Endothelial cell of umbilical vein (primary cell): ENCODE results near the gene SGK1. TPM values are rescaled to one million over a fixed set of nuclear protein-coding genes. Genes with fewer than 3 reads are reported as not detected.

Source experiments
- BruUV-seq: library from RNA; stranded (reverse); fragments of 400-500 nt; replicated peaks from 2 replicates; lab custom pipeline; 2021; lab: Mats Ljungman, UMichigan
- CTCF ChIA-PET: fragments of 300-600, 350-600 bp; sonication (Branson Sonifier 250); formaldehyde crosslinking; loops from one replicate; lab custom pipeline; 2021; ENCODE audit warnings: antibody characterized with exemption, inconsistent platforms; lab: Charles Lee
- POLR2A ChIA-PET: fragments of 300-600, 350-600 bp; sonication (Branson Sonifier 250); formaldehyde crosslinking; loops from one replicate; lab custom pipeline; 2021; ENCODE audit warnings: antibody characterized with exemption, inconsistent platforms; lab: Charles Lee
- DNase-seq: peaks from one replicate; pipeline ENCODE4 v3.0.0-alpha.2; 2011; ENCODE audit warnings: low read depth, low spot score
- FAIRE-seq: peaks from 2 replicates; lab custom pipeline; 2011; peaks lifted over from hg19 to GRCh38; lab: Jason Lieb, UNC
- H2AFZ ChIP-seq: 2 replicates; pipeline ENCODE4 v1.6.0; 2012; ENCODE audit warnings: low read depth, low read length, control low read depth, inconsistent platforms
- H3K27ac ChIP-seq: 2 replicates; pipeline ENCODE4 v1.5.1; 2011; ENCODE audit warnings: low read depth, mild to moderate bottlenecking, control low read depth, low read length, moderate library complexity; ENCODE audit not compliant: insufficient read depth
- H3K27me3 ChIP-seq, 2 experiments: 2 replicates each; pipeline versions ENCODE4 v1.6.0 to v1.6.1; 2011; ENCODE audit warnings: low read length in 2 of 2, mixed read lengths in 1 of 2; ENCODE audit not compliant: control insufficient read depth in 2 of 2, insufficient read depth in 2 of 2
- H3K36me3 ChIP-seq, 2 experiments: 2 replicates in 1 of 2; 3 replicates in 1 of 2; pipeline ENCODE4 v1.5.1; 2011; ENCODE audit warnings: low read length in 2 of 2, mild to moderate bottlenecking in 1 of 2, moderate library complexity in 1 of 2; ENCODE audit not compliant: control insufficient read depth in 2 of 2, insufficient read depth in 2 of 2; ENCODE audit errors: extremely low read depth in 1 of 2
- H3K4me1 ChIP-seq: 3 replicates; pipeline ENCODE4 v1.5.1; 2011; ENCODE audit warnings: mild to moderate bottlenecking, low read length; ENCODE audit not compliant: control insufficient read depth, insufficient read depth; ENCODE audit errors: extremely low read depth
- H3K4me2 ChIP-seq: 2 replicates; pipeline ENCODE4 v1.6.1; 2011; ENCODE audit warnings: low read length, control low read depth, mixed read lengths; ENCODE audit not compliant: insufficient read depth
- H3K4me3 ChIP-seq, 3 experiments: fragments of 200-600 bp in 1 of 3; sonication (generic), shearing (Covaris generic) in 1 of 3; replicated peaks in 1 of 3; 2 replicates each; pipeline ENCODE4 v1.5.1; 2011 to 2016; ENCODE audit warnings: control low read depth in 3 of 3, low read length in 3 of 3, mild to moderate bottlenecking in 2 of 3, inconsistent platforms in 1 of 3, low read depth in 1 of 3, moderate library complexity in 1 of 3; ENCODE audit not compliant: insufficient read depth in 1 of 3
- H3K79me2 ChIP-seq: 2 replicates; pipeline ENCODE4 v1.6.0; 2012; ENCODE audit warnings: low read length, inconsistent platforms; ENCODE audit not compliant: control insufficient read depth, insufficient read depth
- H3K9ac ChIP-seq: replicated peaks from 2 replicates; pipeline ENCODE3; 2011; ENCODE audit warnings: low read length, control low read depth; ENCODE audit not compliant: insufficient read depth; ENCODE audit errors: extremely low read depth
- H3K9me1 ChIP-seq: replicated peaks from 3 replicates; pipeline ENCODE4 v1.6.0; 2011; ENCODE audit warnings: mild to moderate bottlenecking, low read length; ENCODE audit not compliant: control insufficient read depth, insufficient read depth; ENCODE audit errors: extremely low read depth
- H3K9me3 ChIP-seq: replicated peaks from 2 replicates; pipeline ENCODE4 v1.5.1; 2012; ENCODE audit warnings: low read length, inconsistent platforms; ENCODE audit not compliant: control insufficient read depth, insufficient read depth
- H4K20me1 ChIP-seq: replicated peaks from 2 replicates; pipeline ENCODE3; 2011; ENCODE audit warnings: mild to moderate bottlenecking, low read length; ENCODE audit not compliant: control insufficient read depth, insufficient read depth; ENCODE audit errors: extremely low read depth
- CTCF ChIP-seq, 2 donors: IDR thresholded peaks; 1 replicate in 1 of 2; 2 replicates in 1 of 2; pipeline ENCODE4 v1.5.1; 2011; ENCODE audit warnings: low read length in 2 of 2, mild to moderate bottlenecking in 2 of 2, moderate library complexity in 2 of 2, control low read depth in 1 of 2, inconsistent platforms in 1 of 2, low read depth in 1 of 2; ENCODE audit not compliant: insufficient read depth in 1 of 2; ENCODE audit errors: extremely low read depth in 1 of 2
- EZH2 ChIP-seq: IDR thresholded peaks from 2 replicates; pipeline ENCODE4 v1.6.1; 2012; ENCODE audit warnings: borderline replicate concordance, low read depth, mild to moderate bottlenecking, moderate library complexity, low read length, inconsistent platforms; ENCODE audit not compliant: severe bottlenecking
- FOS ChIP-seq: IDR thresholded peaks from 2 replicates; pipeline ENCODE4 v1.6.1; 2011; ENCODE audit warnings: mild to moderate bottlenecking, low read length, moderate library complexity, borderline replicate concordance; ENCODE audit not compliant: insufficient read depth
- GATA2 ChIP-seq: IDR thresholded peaks from 2 replicates; pipeline ENCODE4 v1.7.0; 2011; ENCODE audit warnings: low read depth, mild to moderate bottlenecking, moderate library complexity, mixed read lengths, low read length; ENCODE audit not compliant: insufficient read length, insufficient read depth
- JUN ChIP-seq: IDR thresholded peaks from 2 replicates; pipeline ENCODE4 v1.6.1; 2011; ENCODE audit warnings: borderline replicate concordance, low read depth; ENCODE audit not compliant: insufficient read length, insufficient read depth
- MAX ChIP-seq: IDR thresholded peaks from 2 replicates; pipeline ENCODE4 v1.6.1; 2011; ENCODE audit not compliant: insufficient read depth, insufficient read length
- MYC ChIP-seq: IDR thresholded peaks from one replicate; pipeline ENCODE4 v1.6.1; 2011; ENCODE audit warnings: mild to moderate bottlenecking, low read depth, low read length
- POLR2A ChIP-seq: IDR thresholded peaks from 2 replicates; pipeline ENCODE4 v1.6.1; 2012; ENCODE audit warnings: low read depth, mild to moderate bottlenecking, control low read depth, low read length
- POLR2AphosphoS5 ChIP-seq: IDR thresholded peaks from 2 replicates; pipeline ENCODE4 v1.6.1; 2012; ENCODE audit warnings: low read depth, mild to moderate bottlenecking, control low read depth, low read length, moderate library complexity; ENCODE audit not compliant: insufficient read depth
- dilution Hi-C: fragments of 300-500 bp; cut with MboI; formaldehyde crosslinking; loops from one replicate; pipeline ENCODE4 v1.15.0; 2019; ENCODE audit warnings: low sequenced_read_pairs; ENCODE audit not compliant: extremely low pct_ligation_motif_present
- intact Hi-C: fragments of 100-400 bp; cut with micrococcal nuclease; formaldehyde crosslinking; loops from one replicate; pipeline ENCODE4 v1.10.0; 2022
- polyA plus RNA-seq, 4 experiments: library from polyadenylated mRNA; depleted of rRNA in 3 of 4; stranded (reverse) in 3 of 4; unstranded in 1 of 4; fragments of >200 nt; gene quantifications; 2 replicates each; pipeline versions ENCODE4 v1.2.1 to v1.2.3, GENCODE V29; 2011 to 2012; ENCODE audit warnings: missing spikeins in 1 of 4
- total RNA-seq: library from RNA; stranded (reverse); gene quantifications from 2 replicates; pipeline ENCODE4 v1.2.3, GENCODE V29; 2021

Gene SGK1
- total and polyA plus RNA-seq, 2 donors (not counting 3 experiments of a cell fraction or from before 2014, with no cell fraction given): 121 to 128 TPM

GRCh38 chr6:134289204-134289575 lies 28.7 kb downstream of the SGK1 start:
- TF ChIP-seq POLR2A: no peak
- no peak for TF ChIP-seq POLR2AphosphoS5
- TF ChIP-seq GATA2: no peak
- no peak for TF ChIP-seq EZH2
- TF ChIP-seq MYC: no peak
- no peak for TF ChIP-seq JUN
- no peak for TF ChIP-seq CTCF (IDR thresholded peaks at IDR 0.05; ENCODE audit: extremely low read depth in 1 of 2, insufficient read depth in 1 of 2, low read depth in 1 of 2, low read length in 2 of 2)
- no peak for TF ChIP-seq MAX
- TF ChIP-seq FOS: no peak
- POLR2A ChIA-PET: interaction anchor here (1.2 kb wide), 1 partner anchor 112 kb away, joined by 3 read pairs; no protein-coding TSS in a partner anchor
- dilution Hi-C loops (no loop called here), intact Hi-C loops (loop anchor here (2.0 kb wide), 1 partner anchor 262 kb away; no protein-coding TSS in a partner anchor)
- H3K27me3 ChIP-seq: no peaks in the 10 kb centered on the region
- H3K79me2 ChIP-seq: no peaks in the 10 kb centered on the region
- CTCF ChIA-PET: interaction anchor here (1.0 to 2.2 kb wide), 4 partner anchors 10 to 651 kb away, joined by 3 to 6 read pairs (median 3); no protein-coding TSS in a partner anchor
- peak overlapping the region; percentile 33 for H3K4me2 ChIP-seq
- peaks cover 28% of the 10 kb centered on the region for H3K4me1 ChIP-seq
- no TSS peak for BruUV-seq
- H3K9me3 ChIP-seq: no peaks in the 10 kb centered on the region
- no peak overlapping the region for H3K4me3 ChIP-seq
- peak overlapping the region; percentile 100 for H3K27ac ChIP-seq
- peak overlapping the region; percentile 89 for H3K9ac ChIP-seq
- FAIRE-seq (peak; percentile 8), DNase-seq (no peak)
- H3K9me1 ChIP-seq: no peaks in the 10 kb centered on the region
- no peak overlapping the region for H2AFZ ChIP-seq
- no peaks in the 10 kb centered on the region for H4K20me1 ChIP-seq
- H3K36me3 ChIP-seq: no peaks in the 10 kb centered on the region
